Glomerular visceral epithelial cell (primary cell): Measurements from ENCODE around the gene PRH1.

Source experiments
- DNase-seq: peaks from one replicate; pipeline ENCODE4 v3.0.0-alpha.2; 2016; ENCODE audit errors: extremely low spot score

PRH1 gene

DNA sequence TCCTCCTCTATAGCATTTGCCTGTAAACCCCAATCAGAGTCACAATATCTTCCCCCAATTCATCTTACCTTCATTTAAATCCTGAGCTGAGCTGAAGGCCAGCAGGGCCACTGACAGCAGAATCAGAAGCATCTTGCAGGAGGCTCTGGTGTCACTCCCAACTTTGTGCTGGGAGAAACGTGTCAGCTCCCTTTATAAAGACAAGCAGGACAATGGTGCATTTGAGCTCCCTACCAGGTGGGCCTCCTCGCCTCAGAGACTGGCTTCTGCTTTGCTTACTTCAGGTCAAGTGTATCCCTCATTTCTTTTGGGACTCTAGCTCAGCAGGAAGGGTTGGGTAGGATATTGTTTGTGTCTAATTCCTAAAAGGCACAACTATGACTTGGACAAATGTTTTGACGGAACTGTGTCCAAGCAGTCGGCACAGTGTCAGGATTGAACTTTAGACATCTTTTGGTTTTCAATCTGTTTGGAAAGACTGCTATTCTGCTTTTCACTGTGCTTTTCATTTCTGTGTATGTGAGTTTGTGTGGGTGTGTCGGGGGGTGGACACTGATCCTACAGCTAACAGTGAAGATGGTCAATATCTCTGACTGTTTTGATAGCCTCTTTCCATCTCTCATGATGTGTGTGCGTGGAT lies at the start of gene PRH1:
Gene PRH1, minus strand, starts transcription at position 170 of the 640 bp plus-strand sequence. Its CDS starts 38 bp downstream, at position 132.
- DNase-seq, result no peak

DNA sequence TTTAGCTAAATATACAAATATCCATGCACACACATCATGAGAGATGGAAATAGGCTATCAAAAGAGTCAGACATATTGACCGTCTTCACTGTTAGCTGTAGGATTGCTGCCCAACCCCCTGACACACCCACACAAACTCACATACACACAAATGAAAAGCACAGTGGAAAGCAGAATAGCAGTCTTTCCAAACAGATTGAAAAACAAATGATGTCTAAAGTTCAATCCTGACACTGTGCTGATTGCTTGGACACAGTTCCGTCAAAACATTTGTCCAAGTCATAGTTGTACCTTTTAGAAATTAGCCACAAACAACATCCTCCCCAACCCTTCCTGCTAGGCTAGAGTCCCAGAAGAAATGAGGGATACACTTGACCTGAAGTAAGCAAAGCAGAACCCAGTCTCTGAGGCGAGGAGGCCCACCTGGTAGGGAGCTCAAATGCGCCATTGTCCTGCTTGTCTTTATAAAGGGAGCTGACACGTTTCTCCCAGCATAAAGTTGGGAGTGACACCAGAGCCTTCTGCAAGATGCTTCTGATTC lies 44.8 kb upstream of the PRH1 start, which contains the start of gene PRH2:
Gene PRH2, plus strand, starts transcription at position 491 of the 541 bp plus-strand sequence. Its CDS starts 38 bp downstream, at position 529.
- no peak for DNase-seq

DNA sequence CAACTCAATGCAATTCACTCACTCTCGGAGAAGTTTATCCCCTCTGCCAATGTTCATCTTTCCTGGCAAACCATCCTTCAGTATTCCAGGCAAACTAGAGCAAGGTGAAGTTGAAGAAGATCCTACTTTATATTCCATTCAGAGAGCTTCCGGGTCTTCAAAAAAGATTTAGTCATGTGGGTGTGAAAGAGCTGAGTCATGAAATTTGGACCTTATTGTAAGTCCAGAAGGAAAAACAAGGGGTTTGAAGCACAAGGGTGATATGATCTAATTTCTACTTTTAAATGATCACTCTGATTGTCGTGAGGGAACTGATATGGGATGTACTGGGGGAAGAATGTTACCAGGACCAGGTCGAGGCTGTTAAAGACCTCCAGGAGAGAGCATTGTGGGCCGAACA lies 42.2 kb upstream of the PRH1 start:
- no peak for DNase-seq

- no peak for DNase-seq
Measured at GRCh38 chr12:10919809-10920208, 35.8 kb upstream of the PRH1 start.

- no peak for DNase-seq
Measured at GRCh38 chr12:10910380-10910779, 26.3 kb upstream of the PRH1 start.

- DNase-seq, result no peak
Measured at GRCh38 chr12:10909462-10909861, 25.4 kb upstream of the PRH1 start, which contains the start of gene TAS2R13. TSS of gene TAS2R13 (minus strand) at chr12:10909562. CDS start at chr12:10909298, 264 bp downstream.

GRCh38 chr12:10904686-10905085 lies 20.6 kb upstream of the PRH1 start:
- DNase-seq, result no peak

DNA sequence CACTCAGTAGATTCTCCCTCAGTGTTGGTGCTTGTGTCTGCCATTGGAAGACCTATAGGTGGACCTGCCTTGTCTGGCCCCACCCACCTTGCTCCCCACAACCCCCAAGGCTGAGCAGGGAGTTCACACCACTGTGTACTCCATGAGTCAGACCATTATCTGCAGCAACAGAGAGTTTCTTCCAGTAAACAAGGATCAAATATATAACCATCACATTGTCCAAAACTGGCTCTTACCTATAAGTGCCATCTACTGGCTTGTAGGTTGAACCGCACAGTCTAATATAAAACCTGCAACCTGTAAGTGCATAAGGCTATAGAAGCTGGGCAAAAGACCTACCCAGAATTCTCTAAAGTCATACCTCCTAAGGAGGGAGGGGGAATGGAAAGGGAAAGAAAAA lies 17.4 kb upstream of the PRH1 start:
- no peak for DNase-seq

- DNase-seq, result no peak
Measured at GRCh38 chr12:10900972-10901371, 16.9 kb upstream of the PRH1 start.

DNA sequence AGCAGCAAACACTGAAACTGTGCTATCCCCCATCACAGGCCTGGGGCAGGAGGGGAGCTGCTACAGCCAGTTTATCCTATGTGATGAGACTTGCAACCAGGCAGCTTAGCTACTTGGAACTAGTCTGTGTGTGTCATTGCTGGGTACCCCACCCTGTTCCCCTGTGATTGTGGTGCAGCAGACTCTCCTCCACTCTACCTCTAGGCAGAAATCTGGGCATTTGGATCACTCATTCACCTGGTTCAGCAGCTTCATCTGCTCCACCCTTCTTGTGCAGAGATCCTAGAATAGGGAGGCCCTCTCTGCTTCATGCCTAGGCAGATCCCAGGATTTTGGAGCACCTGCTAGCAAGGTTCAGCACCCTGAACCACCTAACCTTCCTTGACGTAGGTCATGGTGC lies 16.5 kb upstream of the PRH1 start:
- DNase-seq, result no peak

DNA sequence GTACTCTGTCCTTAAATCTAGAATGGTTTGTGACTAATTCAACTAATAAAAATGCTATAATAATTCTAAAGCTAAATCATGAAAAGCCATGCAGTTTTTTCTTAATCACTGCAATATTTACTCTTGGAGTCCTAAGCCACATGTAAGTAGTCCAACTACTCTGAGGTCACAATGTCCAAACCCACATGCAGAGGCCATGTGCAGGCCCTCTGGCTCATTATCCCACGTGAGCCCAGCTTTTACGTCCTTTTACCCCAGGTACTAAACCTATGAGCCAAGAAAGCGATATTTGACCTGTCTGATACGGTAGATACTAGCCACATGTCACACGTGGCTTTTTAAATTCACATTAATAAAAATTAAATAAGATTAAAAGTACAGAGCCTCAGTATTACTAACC lies 12.8 kb upstream of the PRH1 start:
- DNase-seq, result no peak

DNA sequence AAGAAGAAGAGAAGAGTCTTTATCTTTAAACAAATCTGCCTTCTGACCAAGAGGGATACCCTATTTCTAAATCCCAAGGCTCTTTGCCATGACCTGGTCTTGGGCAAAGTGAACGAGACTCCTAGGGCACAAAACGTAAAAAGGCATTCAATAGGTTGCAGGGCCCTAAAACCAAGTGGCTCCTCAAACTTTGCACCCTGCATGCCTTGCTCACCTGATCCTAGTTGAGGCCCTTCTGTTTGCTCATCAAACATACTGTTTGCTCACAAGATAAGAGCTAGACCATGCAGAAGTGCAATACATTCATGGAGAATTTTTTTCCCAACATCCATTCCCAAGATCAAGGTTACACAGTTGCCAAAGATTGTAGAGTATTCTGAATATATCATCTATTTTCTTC lies 7.9 kb upstream of the PRH1 start:
- no peak for DNase-seq

GRCh38 chr12:10889226-10889625 lies 5.2 kb upstream of the PRH1 start:
- DNase-seq, result no peak

DNA sequence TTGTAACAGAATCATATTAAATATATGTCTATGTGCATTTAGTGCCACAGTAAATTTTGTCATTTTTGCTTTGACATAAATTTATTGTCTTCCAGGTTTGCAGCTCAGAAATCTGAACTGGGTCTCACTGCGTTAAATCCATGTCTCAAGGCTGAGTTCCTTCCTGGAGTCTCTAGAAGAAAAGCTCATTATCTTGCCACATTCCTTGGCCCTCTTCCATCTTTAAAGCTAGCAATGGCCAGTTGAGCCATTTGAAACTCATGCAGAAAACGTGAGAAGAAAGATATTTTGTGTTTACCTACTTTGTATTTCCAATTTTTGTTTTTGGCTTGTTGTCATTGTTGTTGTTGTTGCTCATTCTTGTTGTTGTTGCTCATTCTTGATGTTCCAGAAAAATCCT lies 10.7 kb downstream of the PRH1 start:
- DNase-seq, result no peak

DNA sequence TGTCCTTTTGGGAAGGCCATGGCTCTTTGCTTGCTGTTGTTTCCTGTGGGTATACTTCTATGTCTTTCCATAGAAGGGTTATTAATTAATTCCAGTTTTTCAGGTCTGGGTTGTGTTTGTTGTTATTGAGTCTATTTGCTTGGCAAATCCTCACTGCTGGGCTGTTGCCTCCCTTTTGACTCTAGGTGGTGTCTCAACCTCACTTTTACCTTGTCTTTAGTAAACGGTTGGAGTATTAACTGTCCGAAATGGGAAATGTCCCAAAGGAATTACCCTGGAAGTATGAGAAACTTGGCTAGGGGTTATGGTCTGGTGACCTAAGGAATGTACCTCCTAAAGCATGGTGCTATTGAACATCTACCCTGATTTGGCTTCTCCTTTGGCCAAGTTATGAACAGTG lies 16.7 kb downstream of the PRH1 start:
- DNase-seq, result peak; percentile 58

DNA sequence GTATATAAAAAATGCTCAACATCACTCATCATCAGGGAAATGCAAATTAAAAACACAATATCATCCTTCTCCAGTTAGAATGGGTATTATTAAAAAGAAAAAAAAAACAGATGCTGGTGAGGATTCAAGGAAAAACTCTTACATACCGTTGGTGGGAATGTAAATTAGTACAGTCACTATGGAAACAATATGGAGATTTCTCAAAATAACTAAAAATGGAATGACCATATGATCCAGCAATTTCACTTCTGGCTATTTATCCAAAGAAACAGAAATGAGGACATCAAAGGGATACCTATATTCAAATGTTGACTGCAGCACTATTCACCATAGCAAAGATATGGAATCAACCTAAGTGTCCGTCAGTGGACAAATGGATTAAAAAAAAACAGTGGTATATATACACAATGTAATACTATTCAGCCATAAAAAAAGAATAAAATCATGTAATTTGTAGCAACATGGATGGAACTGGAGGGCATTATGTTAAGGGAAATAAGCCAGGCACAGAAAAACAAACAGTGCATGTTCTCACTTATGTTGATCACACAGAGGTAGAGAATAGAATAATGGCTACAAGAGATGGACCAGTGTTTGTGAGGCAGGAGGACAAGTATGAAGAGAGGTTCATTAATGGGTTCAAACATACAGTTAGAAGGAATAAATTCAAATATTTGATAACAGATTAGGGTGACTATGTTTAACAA lies 20.4 kb downstream of the PRH1 start:
- no peak for DNase-seq

- no peak for DNase-seq
Measured at GRCh38 chr12:10861366-10861765, 22.7 kb downstream of the PRH1 start.

- no peak for DNase-seq
Measured at GRCh38 chr12:10855807-10856206, 28.2 kb downstream of the PRH1 start.

DNA sequence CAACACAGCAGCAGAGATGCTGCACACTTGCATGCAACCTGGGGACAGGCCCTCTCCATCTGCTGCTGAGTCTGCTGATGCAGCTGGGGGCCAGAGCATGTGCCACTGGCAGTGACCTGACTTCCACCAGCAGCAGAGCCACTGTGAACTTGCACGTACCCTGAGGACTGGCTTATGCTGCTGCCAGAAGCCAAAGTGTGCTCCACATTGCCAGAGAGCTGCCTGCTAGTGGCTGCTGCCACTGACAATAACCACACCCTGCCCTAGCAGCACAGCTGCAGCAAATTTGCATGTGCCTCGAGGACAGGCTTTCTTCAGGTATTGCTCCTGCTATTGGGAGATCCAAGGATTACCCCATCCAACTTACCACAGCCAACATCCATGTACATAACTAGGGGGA lies 30.3 kb downstream of the PRH1 start:
- DNase-seq, result no peak

DNA sequence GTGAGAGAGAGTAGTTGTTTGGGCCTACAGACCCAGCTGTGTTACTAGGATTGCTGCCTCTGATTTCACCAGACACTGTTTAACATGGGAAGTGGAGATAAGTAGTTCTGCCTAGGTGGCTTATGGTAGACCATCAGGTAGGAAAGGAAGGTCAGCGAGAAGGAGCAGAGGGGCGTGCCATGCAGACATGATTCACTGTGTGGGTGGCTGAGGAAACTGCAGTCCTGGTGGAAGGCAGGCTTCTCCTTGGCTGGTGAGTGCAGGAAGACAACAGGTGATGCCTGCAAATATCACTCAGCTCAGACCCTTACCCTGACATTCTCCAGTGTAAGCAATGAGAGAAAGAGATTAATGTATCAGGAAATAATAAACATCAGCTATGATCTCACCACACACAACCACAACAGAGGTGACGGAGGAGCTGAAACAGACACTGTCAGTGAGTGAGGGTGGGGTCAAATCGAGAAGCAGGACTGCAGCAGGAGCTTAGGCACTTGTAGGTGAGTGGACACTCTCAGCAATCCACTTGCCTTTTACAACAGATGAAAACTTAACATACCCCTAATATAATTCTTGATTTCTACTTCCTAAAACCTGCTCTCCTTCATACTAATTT lies 32.7 kb downstream of the PRH1 start:
- no peak for DNase-seq

GRCh38 chr12:10849425-10849878 lies 34.6 kb downstream of the PRH1 start, which contains the start of gene PRR4:
TSS of gene PRR4 (minus strand) at chr12:10849475. CDS start at chr12:10849437, 38 bp downstream.
- no peak for DNase-seq

DNA sequence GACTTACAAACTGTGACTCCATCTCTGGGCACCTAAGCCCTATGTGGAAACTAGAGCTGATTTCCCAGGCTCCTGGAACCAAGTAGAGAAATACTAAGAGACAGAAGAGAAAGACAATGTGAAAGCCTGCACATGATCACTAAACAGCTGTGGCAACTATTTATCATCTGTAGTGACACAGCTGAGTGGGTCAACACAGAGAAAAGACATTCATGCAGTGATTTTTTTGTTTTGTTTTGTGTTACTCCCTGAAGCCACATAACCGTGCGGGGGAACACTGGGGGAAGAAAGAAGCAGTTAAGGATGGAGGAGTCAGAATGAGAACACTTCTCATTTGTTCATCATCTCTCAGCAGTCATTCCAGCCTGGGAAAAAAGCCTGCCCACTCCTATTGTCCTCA lies 36.3 kb downstream of the PRH1 start:
- no peak for DNase-seq
